HG02798 (cell line): ENCODE results near the gene ZCCHC9.

Experiments used
- ATAC-seq: cut with Tn5 transposase; IDR thresholded peaks from one replicate; pipeline ENCODE4 v1.9.1; 2021; ENCODE audit warnings: mild to moderate bottlenecking; ENCODE audit not compliant: unreplicated experiment, poor library complexity

Gene ZCCHC9

GRCh38 chr5:81354093-81354492 is 52.7 kb downstream of the ZCCHC9 start:
- no peak for ATAC-seq

DNA sequence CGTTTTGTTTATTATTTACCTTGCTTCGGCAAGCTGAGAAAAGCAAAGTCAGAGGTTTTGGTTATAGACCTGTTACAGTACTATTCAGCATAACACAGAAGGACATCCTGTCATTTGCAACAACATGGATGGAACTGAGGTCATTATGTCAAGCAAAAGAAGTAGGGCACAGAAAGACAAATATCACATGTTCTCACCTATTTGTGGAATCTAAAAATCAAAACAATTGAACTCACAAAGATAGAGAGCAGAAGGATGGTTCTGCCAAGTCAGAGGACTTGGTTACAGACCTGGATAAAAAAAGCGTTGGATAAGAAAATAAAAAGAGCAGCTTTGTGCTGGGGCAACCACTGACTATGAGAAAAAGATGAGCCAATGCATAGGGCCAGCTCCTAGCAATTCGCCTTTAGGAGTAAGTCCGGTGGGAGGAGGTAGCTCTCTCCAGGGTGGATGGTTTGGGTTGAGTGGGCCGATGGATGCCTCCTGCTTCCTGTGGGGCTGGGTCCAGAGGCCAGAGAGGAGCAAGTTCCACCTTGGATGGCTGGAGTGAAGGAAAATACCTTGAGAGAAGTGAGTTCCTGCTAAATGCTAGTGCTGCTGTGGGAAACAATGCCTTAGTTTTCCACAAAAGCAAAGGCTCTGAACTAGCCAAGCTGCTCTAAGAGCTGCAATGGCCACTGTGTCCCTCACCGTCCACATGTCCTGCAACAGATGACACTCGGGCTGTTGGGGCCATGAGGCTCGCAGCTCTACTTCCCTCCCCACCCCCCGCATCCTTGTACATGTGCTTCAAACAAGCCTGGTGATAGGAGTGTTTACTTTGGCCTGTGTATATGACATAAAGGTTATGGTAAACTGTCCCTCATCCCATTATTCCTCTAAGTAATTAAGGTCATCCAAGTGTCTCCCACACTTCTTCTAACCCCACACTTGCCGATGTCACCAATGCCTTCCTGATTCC is 54.2 kb downstream of the ZCCHC9 start:
- ATAC-seq = no peak

DNA sequence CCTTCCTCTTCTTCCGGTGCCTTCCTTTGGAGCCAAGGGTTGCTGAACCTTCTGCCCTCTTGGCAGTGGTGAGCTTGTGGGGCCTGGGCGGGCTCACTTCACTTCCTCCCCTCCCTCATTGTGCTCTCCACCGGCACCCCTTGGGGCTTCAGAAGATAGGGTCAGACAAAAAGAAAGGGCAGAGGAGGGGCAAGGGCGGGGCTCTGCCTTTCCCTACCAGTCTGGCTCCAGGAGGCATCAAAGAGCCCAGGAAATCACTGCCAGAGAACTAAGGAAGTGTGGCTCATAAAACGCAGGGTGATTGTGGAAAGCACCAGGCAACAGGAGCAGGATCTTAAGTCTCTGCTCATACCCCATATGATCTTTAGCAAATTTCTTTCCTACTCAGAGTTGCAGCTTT is 57.7 kb downstream of the ZCCHC9 start:
- no peak for ATAC-seq

GRCh38 chr5:81359881-81360280 is 58.5 kb downstream of the ZCCHC9 start:
- ATAC-seq = no peak

GRCh38 chr5:81360640-81361039 is 59.3 kb downstream of the ZCCHC9 start:
- no peak for ATAC-seq

- no peak for ATAC-seq
Measured at GRCh38 chr5:81361600-81361999, 60.2 kb downstream of the ZCCHC9 start.
